ENCODE results near the gene TMCC1. TPM values are rescaled to one million over a fixed set of nuclear protein-coding genes. Genes with fewer than 3 reads are reported as not detected.
A peak's percentile ranks its signal among the peaks of the same experiment; 100 is the strongest.

The TMCC1 gene
- total RNA-seq, 1 donor from 2014 or later = 33.4 TPM

GRCh38 chr3:129638481-129638880 lies 255.0 kb downstream of the TMCC1 start:
- no peaks in the 10 kb centered on the region for H3K4me1 ChIP-seq
- intact Hi-C loops (cut with DNase I) = no loop called here
- H3K27ac ChIP-seq = no peak overlapping the region
- no peaks in the 10 kb centered on the region for H3K9me3 ChIP-seq
- no peak for TF ChIP-seq CTCF (IDR thresholded peaks at IDR 0.05)
- H3K4me3 ChIP-seq = no peak overlapping the region
- no peaks in the 10 kb centered on the region for H3K27me3 ChIP-seq (ENCODE audit: low read depth)
- ATAC-seq (no peak), DNase-seq (no peak)
- H3K36me3 ChIP-seq = no peaks in the 10 kb centered on the region

- intact Hi-C loops (cut with DNase I) = no loop called here
Observed at GRCh38 chr3:129636082-129636481, 257.4 kb downstream of the TMCC1 start.

GRCh38 chr3:129635656-129636055 lies 257.9 kb downstream of the TMCC1 start:
- H3K4me3 ChIP-seq = no peak overlapping the region
- H3K4me1 ChIP-seq = no peaks in the 10 kb centered on the region
- DNase-seq (no peak), ATAC-seq (no peak)
- no peak for TF ChIP-seq CTCF (IDR thresholded peaks at IDR 0.05)
- intact Hi-C loops (cut with DNase I) = no loop called here
- H3K27ac ChIP-seq = no peak overlapping the region
- no peaks in the 10 kb centered on the region for H3K27me3 ChIP-seq (ENCODE audit: low read depth)
- no peaks in the 10 kb centered on the region for H3K36me3 ChIP-seq
- no peaks in the 10 kb centered on the region for H3K9me3 ChIP-seq

More at GRCh38 chr3:129636082-129636481, 257.4 kb downstream of the TMCC1 start:
- Histone ChIP-seq H3K9me3 (no peaks in the 10 kb centered on the region), H3K27me3 (ENCODE audit: low read depth) (no peaks in the 10 kb centered on the region), H3K4me1 (no peaks in the 10 kb centered on the region), H3K36me3 (no peaks in the 10 kb centered on the region), H3K27ac (no peak overlapping the region), H3K4me3 (no peak overlapping the region)
- ATAC-seq (no peak), DNase-seq (no peak)
- no peak for TF ChIP-seq CTCF (IDR thresholded peaks at IDR 0.05)

- Histone ChIP-seq H3K9me3 (no peaks in the 10 kb centered on the region), H3K4me3 (no peak overlapping the region), H3K27me3 (ENCODE audit: low read depth) (no peaks in the 10 kb centered on the region), H3K36me3 (no peaks in the 10 kb centered on the region), H3K27ac (no peak overlapping the region), H3K4me1 (peaks cover under 1% of the 10 kb centered on the region)
- no peak for TF ChIP-seq CTCF (IDR thresholded peaks at IDR 0.05)
- intact Hi-C loops (cut with DNase I) = no loop called here
- ATAC-seq = peak; percentile 20 to 34
- no peak for DNase-seq
Observed at GRCh38 chr3:129633751-129634481, 259.6 kb downstream of the TMCC1 start.

- TF ChIP-seq CTCF (IDR thresholded peaks at IDR 0.05) = no peak
- no peak for ATAC-seq
- H3K4me1 ChIP-seq = peaks cover 10% of the 10 kb centered on the region
- H3K9me3 ChIP-seq = no peaks in the 10 kb centered on the region
- no peak for DNase-seq
- intact Hi-C loops (cut with DNase I) = no loop called here
- H3K4me3 ChIP-seq = no peak overlapping the region
- H3K36me3 ChIP-seq = no peaks in the 10 kb centered on the region
- H3K27ac ChIP-seq = no peak overlapping the region
- no peaks in the 10 kb centered on the region for H3K27me3 ChIP-seq (ENCODE audit: low read depth)
Observed at GRCh38 chr3:129632977-129633376, 260.5 kb downstream of the TMCC1 start.

All from lower lobe of right lung (tissue), 2 donors.